HG03432 (cell line): ENCODE data around the gene KRTAP3-3.

ENCODE experiments used
- ATAC-seq: cut with Tn5 transposase; IDR thresholded peaks from one replicate; pipeline ENCODE4 v1.9.1; 2021; ENCODE audit warnings: mild to moderate bottlenecking, moderate library complexity; ENCODE audit not compliant: unreplicated experiment

KRTAP3-3 gene

DNA sequence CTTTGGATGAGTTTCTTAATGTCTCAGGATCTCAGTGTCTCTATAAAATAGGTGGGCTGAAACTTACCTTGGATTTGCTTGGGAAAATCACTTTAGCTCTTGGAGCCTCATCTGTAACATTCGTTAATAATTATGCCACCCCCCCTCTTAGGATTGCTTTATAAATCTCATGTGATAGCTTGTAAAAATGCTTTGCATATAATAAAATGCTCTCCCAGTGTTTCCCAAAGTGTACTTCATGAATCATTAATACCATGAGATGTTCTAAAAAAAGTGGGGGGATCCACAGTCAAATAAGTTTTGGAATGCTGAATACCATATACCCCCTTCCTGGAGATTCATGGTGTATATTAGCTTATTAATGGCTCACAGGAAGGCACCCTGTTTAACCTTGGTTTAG lies 32.4 kb downstream of the KRTAP3-3 start:
- ATAC-seq = no peak

DNA sequence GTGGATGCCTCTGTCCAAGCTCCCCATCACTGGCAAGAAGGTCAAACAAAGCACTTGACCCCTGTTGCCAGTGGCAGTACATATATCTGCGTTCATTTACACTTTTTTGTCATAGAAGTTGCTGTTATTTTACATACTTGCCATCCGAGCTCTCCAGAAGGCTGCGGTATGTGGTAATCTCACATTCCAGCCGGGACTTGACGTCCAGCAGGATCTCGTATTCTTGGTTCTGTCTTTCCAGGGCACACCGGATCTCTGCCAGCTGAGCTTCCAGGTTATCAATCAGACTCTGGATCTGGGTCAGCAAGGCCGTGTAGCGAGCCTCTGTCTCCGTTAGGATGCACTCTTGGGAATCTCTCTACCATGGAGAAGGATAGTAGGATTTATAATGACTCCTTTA lies 33.8 kb downstream of the KRTAP3-3 start:
- ATAC-seq = no peak

DNA sequence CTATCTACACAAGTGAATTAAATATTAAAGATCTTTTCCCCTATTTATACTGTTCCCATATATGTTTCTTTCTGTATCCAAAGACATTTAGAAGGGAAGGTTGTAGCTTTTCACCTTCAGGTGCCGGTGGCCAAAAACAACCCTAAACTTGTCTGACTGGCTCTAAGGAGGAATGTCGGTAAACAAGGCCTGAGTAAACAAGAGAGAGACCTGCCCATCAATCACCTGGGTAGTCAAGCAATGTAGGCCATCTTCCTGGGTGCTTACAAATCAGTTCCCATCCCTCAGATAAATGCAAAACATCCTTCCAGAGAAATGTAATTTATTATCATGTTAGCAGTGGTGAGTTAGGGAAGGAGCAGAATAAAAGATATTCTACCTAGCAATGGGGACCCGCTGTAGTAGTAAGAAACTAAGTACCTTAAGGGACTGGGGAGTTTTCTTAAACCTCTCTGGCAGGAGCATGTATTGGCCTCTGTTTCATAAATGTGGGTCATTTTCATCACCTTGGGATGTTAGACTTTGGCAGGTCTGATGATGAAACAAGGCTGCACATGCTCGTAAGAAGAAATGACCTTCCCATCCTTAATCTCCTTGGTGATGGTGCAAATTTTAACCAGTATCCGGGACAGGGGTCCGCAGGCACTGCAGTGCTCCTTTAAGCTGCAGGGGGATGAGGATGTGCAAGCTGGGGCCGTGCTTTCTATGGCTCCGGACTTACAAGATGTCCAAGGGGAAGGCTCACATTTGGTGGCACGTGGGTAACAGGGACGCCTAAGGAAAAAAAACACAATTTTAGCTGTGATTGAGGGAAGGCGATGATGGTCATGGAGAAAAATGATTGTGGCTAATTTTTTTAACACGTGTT lies 35.6 kb downstream of the KRTAP3-3 start:
- no peak for ATAC-seq

DNA sequence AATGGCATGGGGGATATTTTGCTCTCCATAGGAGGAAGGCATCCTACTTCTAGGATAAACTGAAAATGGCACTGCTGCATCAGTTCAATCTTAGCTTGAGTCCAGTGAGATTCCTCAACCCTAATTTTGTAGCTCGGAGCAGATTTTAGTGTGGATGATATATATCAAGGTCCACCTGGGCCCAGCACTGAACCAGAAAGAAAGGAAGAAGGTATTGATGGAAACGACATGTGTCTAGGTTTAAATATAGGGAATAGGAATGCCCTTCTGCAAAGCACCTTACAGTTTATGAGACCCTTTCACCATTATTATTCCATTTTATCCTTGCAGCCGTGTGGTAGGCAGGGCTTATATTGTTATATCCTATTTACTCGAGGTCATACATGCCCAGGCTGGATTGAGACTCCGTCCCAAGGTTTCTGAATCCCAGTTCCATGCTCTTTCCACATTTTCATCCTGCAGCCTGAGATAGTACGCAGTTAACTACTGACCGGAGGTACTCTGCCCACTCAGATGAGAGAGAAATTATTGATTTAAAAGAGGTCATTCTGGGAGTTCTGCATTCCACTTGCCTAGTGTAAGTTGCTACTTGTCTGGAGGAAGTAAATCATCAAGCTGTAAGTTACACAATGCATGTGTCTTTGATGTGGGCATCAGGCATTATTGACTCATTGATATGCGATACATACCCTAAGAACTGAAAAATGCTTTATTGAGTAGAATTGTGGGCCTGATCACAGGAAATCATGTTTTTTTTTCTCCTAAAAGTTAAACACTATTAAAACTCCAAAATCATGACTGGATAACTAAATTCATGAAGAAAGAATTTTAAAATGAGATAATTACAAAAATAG lies 37.3 kb downstream of the KRTAP3-3 start:
- no peak for ATAC-seq

DNA sequence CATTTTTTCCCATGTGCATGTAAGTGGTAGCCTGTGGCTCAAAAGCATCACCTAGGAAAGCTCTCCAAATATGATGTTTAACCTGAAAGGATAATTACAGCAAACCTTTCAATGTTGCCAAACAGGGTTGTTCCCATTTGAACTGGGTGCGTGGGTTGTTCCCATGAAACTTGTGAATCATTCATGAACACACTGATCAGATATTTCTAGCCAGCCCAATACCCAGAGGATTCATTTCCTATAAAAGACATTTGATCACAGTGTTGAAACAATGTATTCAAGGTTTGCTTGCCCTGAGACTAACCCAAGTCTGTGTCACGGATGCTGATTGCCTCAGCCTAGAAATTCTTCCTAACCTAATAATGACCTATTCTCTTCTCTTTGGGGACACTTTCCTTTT lies 40.1 kb downstream of the KRTAP3-3 start:
- ATAC-seq = no peak

DNA sequence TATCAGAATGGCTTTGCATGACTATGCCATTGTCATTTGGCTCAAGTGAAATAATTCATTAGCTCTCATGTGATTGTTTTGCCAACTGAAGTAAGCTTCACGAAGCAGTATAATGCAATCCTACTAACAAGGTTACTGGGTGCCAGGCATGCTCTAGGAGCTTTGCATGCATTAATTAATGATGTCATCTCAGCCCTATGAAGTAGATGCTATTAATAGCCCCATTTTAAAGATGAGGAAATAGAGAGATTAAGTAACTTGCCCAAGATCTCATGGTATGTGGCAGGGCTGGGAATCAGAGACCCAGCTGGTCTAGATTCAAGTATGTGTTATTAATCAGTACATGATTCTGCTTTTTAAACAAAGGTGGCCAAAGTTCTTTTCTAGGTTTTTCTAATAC lies 41.3 kb downstream of the KRTAP3-3 start:
- no peak for ATAC-seq

DNA sequence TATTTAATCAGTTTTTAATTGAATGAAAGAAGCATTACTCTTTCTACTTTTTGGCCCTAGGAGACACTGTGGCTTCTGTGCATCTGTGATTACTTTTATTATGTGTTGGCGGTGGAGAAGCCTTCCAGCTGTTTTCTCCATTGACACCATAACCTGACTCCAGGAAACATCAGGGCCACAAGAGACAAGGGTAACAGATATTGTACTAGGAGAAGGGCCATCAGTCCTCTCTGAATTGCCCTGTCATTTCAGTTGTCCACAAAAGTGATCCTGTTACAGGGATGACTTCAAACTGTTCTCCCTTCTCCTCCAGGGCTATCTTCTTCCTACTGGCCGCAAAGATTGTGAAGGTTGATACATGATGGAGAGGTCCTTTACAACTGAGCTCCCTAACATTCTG lies 41.8 kb downstream of the KRTAP3-3 start:
- ATAC-seq = no peak

DNA sequence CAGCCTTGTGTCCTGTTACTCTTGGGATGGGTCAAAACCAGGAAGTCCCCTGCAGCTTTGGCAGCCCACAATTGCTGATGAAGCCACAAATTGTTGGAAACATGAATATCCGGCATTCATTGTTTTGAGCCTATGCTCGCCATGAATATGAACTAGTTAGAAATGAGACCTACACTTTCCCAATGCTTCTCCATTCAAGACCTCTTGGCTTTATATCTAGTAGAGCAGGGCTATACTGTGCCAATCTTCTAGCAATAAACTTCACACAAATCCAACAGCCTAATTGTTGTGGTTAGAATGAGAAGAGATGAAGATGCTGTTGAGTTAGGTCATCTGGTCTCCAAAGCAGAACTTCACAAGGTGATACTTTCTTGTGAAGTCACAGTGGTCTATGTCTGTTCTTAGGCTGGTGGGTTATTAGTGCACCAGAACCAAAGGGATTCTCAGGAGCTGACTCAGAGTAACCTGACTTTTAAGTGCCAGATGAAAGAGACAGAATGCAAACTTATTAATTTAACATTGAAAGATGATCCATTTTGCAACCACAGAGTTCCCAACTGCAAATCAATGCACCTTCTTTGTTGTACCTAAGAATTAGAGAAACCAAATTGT lies 42.8 kb downstream of the KRTAP3-3 start:
- ATAC-seq = no peak

DNA sequence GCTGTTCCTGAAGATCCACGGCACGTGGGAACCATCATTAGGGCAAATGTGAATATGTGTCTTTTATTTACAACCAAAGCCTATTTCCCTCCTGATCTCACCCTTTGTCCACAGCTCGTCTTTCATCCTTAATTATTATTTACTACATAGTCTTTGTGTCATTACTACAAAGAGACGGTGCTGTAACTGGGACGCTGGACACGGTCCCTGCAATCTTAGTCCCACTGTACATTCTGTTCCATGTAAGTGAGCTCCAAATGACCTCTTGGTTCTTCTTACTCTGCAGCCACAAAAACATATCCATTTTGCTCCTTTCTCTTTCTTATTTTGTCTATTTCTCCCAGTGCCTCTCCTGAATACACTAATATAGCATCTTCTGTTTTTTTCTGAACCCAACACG lies 43.8 kb downstream of the KRTAP3-3 start:
- no peak for ATAC-seq

DNA sequence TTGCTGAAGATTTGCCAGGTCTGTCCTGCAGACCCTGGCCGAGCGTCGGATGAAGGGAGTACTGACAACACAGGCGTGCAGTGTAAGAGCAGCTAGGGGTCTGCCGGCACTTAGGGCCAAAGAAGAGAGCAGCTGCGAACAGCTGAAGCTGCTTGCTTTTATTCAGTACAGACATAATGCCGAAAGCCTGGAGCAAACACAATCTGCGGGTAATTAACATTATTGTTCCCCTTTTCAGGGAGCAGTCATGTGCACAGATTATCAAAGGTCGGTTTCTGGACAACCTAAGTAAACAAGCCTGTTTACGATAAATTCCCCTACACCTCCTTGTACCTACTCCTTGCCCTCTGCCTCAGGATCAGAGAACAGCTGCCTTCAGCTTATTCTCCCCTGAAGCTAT lies 44.5 kb downstream of the KRTAP3-3 start:
- no peak for ATAC-seq

DNA sequence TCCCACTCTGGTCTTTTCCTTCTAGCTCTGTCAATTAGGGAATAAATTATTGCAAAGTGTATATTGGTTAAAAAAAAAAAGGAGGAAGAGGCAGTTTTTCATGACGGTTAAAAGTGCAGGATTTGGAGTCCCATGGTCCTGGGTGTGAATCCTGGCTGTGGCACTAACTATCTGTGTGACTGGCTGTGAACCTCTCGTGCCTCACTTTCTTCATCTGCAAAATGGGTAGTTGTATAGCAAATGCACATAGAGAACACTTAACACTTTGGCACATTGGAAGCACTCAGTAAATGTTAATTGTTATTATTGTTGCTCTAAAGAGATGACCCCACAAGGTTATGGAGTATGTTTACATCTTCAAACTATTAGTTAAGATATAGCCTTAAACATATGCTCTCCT lies 46.0 kb downstream of the KRTAP3-3 start:
- no peak for ATAC-seq

DNA sequence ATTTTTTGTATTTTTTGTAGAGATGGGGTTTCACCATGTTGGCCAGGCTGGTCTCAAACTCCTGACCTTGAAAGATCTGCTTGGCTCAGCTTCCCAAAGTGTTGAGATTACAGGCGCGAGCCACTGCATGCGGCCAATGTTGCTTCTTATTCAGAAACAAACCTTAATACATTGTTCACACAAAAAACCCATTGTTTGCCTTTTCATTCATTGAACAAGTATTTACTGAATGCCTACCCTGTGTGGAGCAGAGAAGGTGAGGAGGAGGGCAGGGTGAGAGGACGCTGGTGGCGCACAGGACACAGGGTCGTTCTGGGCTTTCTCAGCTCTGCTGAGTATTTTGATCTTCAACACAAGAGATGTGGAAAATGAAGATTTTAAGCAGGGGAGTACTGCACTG lies 48.5 kb downstream of the KRTAP3-3 start:
- ATAC-seq = no peak

DNA sequence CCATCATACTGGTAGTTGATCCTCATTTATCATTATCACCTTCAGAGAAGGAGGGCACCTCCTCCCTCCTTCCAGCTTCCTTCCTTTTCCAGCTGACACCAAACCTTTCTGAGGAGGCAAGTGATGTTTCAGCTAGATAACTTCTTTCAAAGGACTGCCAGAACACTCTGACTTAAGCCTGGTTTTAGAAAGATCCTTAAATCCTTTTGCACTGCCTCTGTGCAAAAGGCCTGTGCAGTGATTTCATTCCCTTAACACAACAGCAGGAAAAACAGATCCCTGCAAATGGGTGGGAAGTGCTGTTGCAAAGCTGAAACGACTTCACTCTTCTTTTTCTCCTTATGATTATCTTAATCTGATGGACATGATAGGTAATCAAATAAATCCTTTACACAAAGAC lies 49.4 kb downstream of the KRTAP3-3 start:
- ATAC-seq = no peak
